IMR-90 (cell line): ENCODE data around the gene IFT43. TPM values are rescaled to one million over a fixed set of nuclear protein-coding genes. Genes with fewer than 3 reads are reported as not detected.

Experiments used
- ATAC-seq: fragments of 200-7000 bp; cut with Tn5 transposase; 2 replicates; pipeline ENCODE4 v1.9.1; 2020; ENCODE audit warnings: low read depth, mild to moderate bottlenecking, moderate library complexity
- BruUV-seq: library from RNA; stranded (reverse); fragments of 400-500 nt; replicated peaks from 2 replicates; lab custom pipeline; 2021; lab: Mats Ljungman, UMichigan
- CTCF ChIA-PET: fragments of 300-600 bp; formaldehyde crosslinking; extraction: SDS; loops from one replicate; lab custom pipeline; 2021; ENCODE audit warnings: antibody characterized with exemption; lab: Yijun Ruan, JAX
- POLR2A ChIA-PET: fragments of 300-600 bp; sonication (Branson Sonifier 250); formaldehyde crosslinking; loops from one replicate; lab custom pipeline; 2022; ENCODE audit warnings: antibody characterized with exemption; ENCODE audit not compliant: unreplicated experiment; lab: Charles Lee
- DNase-seq: peaks from one replicate; pipeline ENCODE4 v3.0.0; 2013
- H2AFZ ChIP-seq: replicated peaks from 2 replicates; pipeline ENCODE3; 2013; ENCODE audit warnings: low read length, mild to moderate bottlenecking; ENCODE audit not compliant: poor library complexity
- H2AK5ac ChIP-seq: 2 replicates; pipeline ENCODE4 v1.6.1; 2013; ENCODE audit warnings: low read depth, low read length, inconsistent platforms
- H2AK9ac ChIP-seq: replicated peaks from 2 replicates; pipeline ENCODE3; 2013; ENCODE audit warnings: mild to moderate bottlenecking, low read depth, low read length, moderate library complexity; ENCODE audit not compliant: poor library complexity
- H2BK120ac ChIP-seq: 2 replicates; pipeline ENCODE4 v1.6.1; 2013; ENCODE audit warnings: low read depth, low read length, inconsistent platforms
- H2BK15ac ChIP-seq: 3 replicates; pipeline ENCODE4 v1.6.1; 2013; ENCODE audit warnings: low read depth, low read length, inconsistent platforms
- H2BK20ac ChIP-seq: 2 replicates; pipeline ENCODE4 v1.6.1; 2013; ENCODE audit warnings: low read depth, mild to moderate bottlenecking, inconsistent platforms, low read length, moderate library complexity
- H2BK5ac ChIP-seq: 2 replicates; pipeline ENCODE4 v1.6.1; 2013; ENCODE audit warnings: mild to moderate bottlenecking, low read depth, low read length, inconsistent platforms; ENCODE audit not compliant: poor library complexity, severe bottlenecking
- H3K14ac ChIP-seq: replicated peaks from 2 replicates; pipeline ENCODE4 v1.6.1; 2013; ENCODE audit warnings: low read depth, low read length, inconsistent platforms
- H3K18ac ChIP-seq: 2 replicates; pipeline ENCODE4 v1.6.1; 2013; ENCODE audit warnings: low read depth, low read length, control low read depth
- H3K23ac ChIP-seq: 2 replicates; pipeline ENCODE4 v1.6.1; 2013; ENCODE audit warnings: low read depth, low read length, inconsistent platforms
- H3K27ac ChIP-seq: 2 replicates; pipeline ENCODE4 v1.5.1; 2013; ENCODE audit warnings: mild to moderate bottlenecking, control low read depth, low read length; ENCODE audit not compliant: insufficient read depth
- H3K27me3 ChIP-seq: 2 replicates; pipeline ENCODE4 v1.6.1; 2013; ENCODE audit warnings: low read length; ENCODE audit not compliant: control insufficient read depth, insufficient read depth
- H3K36me3 ChIP-seq: 2 replicates; pipeline ENCODE4 v1.6.1; 2013; ENCODE audit warnings: low read length, mixed read lengths; ENCODE audit not compliant: control insufficient read depth, insufficient read depth
- H3K4ac ChIP-seq: 2 replicates; pipeline ENCODE4 v1.6.1; 2013; ENCODE audit warnings: low read depth, low read length, inconsistent platforms
- H3K4me1 ChIP-seq: 2 replicates; pipeline ENCODE4 v1.6.1; 2013; ENCODE audit warnings: low read length, mixed read lengths; ENCODE audit not compliant: control insufficient read depth, insufficient read depth
- H3K4me2 ChIP-seq: 2 replicates; pipeline ENCODE4 v1.6.1; 2013; ENCODE audit warnings: low read depth, mild to moderate bottlenecking, control low read depth, low read length, moderate library complexity
- H3K4me3 ChIP-seq: 2 replicates; pipeline ENCODE4 v1.5.1; 2013; ENCODE audit warnings: low read depth, mild to moderate bottlenecking, control low read depth, low read length, moderate library complexity; ENCODE audit not compliant: insufficient read depth
- H3K56ac ChIP-seq: 2 replicates; pipeline ENCODE4 v1.6.1; 2013; ENCODE audit warnings: low read length, inconsistent platforms; ENCODE audit not compliant: insufficient read depth; ENCODE audit errors: extremely low read depth
- H3K79me1 ChIP-seq, 2 experiments: 2 replicates each; pipeline ENCODE4 v1.6.1; 2013; ENCODE audit warnings: low read length in 2 of 2, inconsistent platforms in 1 of 2, low read depth in 1 of 2
- H3K9ac ChIP-seq: 2 replicates; pipeline ENCODE4 v1.6.1; 2013; ENCODE audit warnings: low read depth, low read length, control low read depth
- H3K9me1 ChIP-seq: 2 replicates; pipeline ENCODE4 v1.6.1; 2013; ENCODE audit warnings: low read length, inconsistent platforms; ENCODE audit not compliant: insufficient read depth
- H3K9me3 ChIP-seq: 2 replicates; pipeline ENCODE4 v1.6.1; 2013; ENCODE audit warnings: low read length; ENCODE audit not compliant: control insufficient read depth, insufficient read depth
- H4K20me1 ChIP-seq: 2 replicates; pipeline ENCODE4 v1.6.1; 2013; ENCODE audit warnings: low read length, inconsistent platforms; ENCODE audit not compliant: insufficient read depth
- H4K5ac ChIP-seq: 2 replicates; pipeline ENCODE4 v1.6.1; 2013; ENCODE audit warnings: mild to moderate bottlenecking, low read depth, low read length, control low read depth
- H4K8ac ChIP-seq, 2 experiments: 2 replicates each; pipeline ENCODE4 v1.6.1; 2013; ENCODE audit warnings: low read depth in 2 of 2, low read length in 2 of 2, control low read depth in 1 of 2, inconsistent platforms in 1 of 2
- H4K91ac ChIP-seq: 2 replicates; pipeline ENCODE4 v1.6.1; 2013; ENCODE audit warnings: low read depth, low read length, inconsistent platforms; ENCODE audit not compliant: insufficient read depth
- BHLHE40 ChIP-seq: fragments of 150-350 bp; IDR thresholded peaks from 2 replicates; pipeline ENCODE4 v1.6.1; 2016; ENCODE audit warnings: mild to moderate bottlenecking, low read depth, low read length
- CEBPB ChIP-seq: IDR thresholded peaks from 2 replicates; pipeline ENCODE4 v1.6.1; 2012; ENCODE audit warnings: low read depth, low read length, improper control_type of control experiment
- CHD1 ChIP-seq: IDR thresholded peaks from 2 replicates; pipeline ENCODE4 v1.6.1; 2012; ENCODE audit warnings: low read depth, low read length, improper control_type of control experiment
- FOS ChIP-seq: fragments of 150-350 bp; IDR thresholded peaks from 2 replicates; pipeline ENCODE4 v1.6.1; 2016; ENCODE audit warnings: low read depth, low read length
- MAFK ChIP-seq: IDR thresholded peaks from 2 replicates; pipeline ENCODE4 v1.6.1; 2012; ENCODE audit warnings: low read depth, low read length, improper control_type of control experiment
- MAZ ChIP-seq: IDR thresholded peaks from 2 replicates; pipeline ENCODE4 v1.6.1; 2012; ENCODE audit warnings: low read depth, mild to moderate bottlenecking, low read length, improper control_type of control experiment, moderate library complexity, borderline replicate concordance
- MXI1 ChIP-seq: IDR thresholded peaks from 2 replicates; pipeline ENCODE4 v1.6.1; 2012; ENCODE audit warnings: low read depth, mild to moderate bottlenecking, low read length, moderate library complexity, borderline replicate concordance
- NFE2L2 ChIP-seq: fragments of 150-350 bp; IDR thresholded peaks from 2 replicates; pipeline ENCODE4 v1.6.1; 2016; ENCODE audit warnings: low read depth, mild to moderate bottlenecking, low read length
- POLR2A ChIP-seq: IDR thresholded peaks from 2 replicates; pipeline ENCODE4 v1.6.1; 2012; ENCODE audit warnings: mild to moderate bottlenecking, low read depth, low read length
- RAD21 ChIP-seq: IDR thresholded peaks from 2 replicates; pipeline ENCODE4 v1.6.1; 2012; ENCODE audit warnings: low read length, improper control_type of control experiment
- RFX5 ChIP-seq: IDR thresholded peaks from 2 replicates; pipeline ENCODE4 v1.8.0; 2012; ENCODE audit warnings: low read depth, mild to moderate bottlenecking, low read length, moderate library complexity
- SMC3 ChIP-seq: fragments of 150-350 bp; IDR thresholded peaks from 2 replicates; pipeline ENCODE4 v1.6.1; 2016; ENCODE audit warnings: low read depth, mild to moderate bottlenecking, antibody characterized with exemption, low read length, moderate library complexity
- WGBS, 2 experiments: methylation state at CpG; one replicate each; pipeline versions ENCODE4 v1.1.5 to v1.1.7; 2013; ENCODE audit warnings: missing lambda C conversion rate in 2 of 2; ENCODE audit not compliant: insufficient read length in 1 of 2; ENCODE audit errors: extremely low coverage in 2 of 2; 5-methylcytosine and 5-hydroxymethylcytosine counted together
- dilution Hi-C: fragments of 300-500 bp; cut with HindIII; formaldehyde crosslinking; loops from one replicate; pipeline ENCODE4 v1.14.3; 2018; ENCODE audit warnings: low sequenced_read_pairs; ENCODE audit not compliant: unreplicated experiment
- in situ Hi-C: fragments of 300-500 bp; cut with MboI; formaldehyde crosslinking; loops from 3 replicates; pipeline ENCODE4 v1.14.3; 2019; ENCODE audit warnings: low sequenced_read_pairs, inconsistent platforms, mixed read lengths
- intact Hi-C: fragments of 100-400 bp; cut with micrococcal nuclease; formaldehyde crosslinking; loops from 2 replicates; pipeline ENCODE4 v1.10.0; 2022
- polyA plus RNA-seq, 3 experiments: library from polyadenylated mRNA; depleted of rRNA; stranded (reverse); fragments of >200 nt; gene quantifications; 2 replicates each; pipeline ENCODE4 v1.2.3, GENCODE V29; 2012; ENCODE audit warnings: low replicate concordance in 1 of 3
- total RNA-seq: library from RNA; depleted of rRNA; stranded (reverse); fragments of >200 nt; gene quantifications from 2 replicates; pipeline ENCODE4 v1.2.3, GENCODE V29; 2012
- TF ChIP-seq, protein P1 (sequence below): fragments of 150-350 bp; IDR thresholded peaks from 2 replicates; pipeline ENCODE4 v1.6.1; 2017; ENCODE audit warnings: mild to moderate bottlenecking, antibody characterized with exemption, low read length, low read depth
- TF ChIP-seq, protein P2 (sequence below): conservative IDR thresholded peaks from 2 replicates; pipeline ENCODE4 v1.5.1; 2012; ENCODE audit warnings: mild to moderate bottlenecking, low read depth, low read length, improper control_type of control experiment
- TF ChIP-seq, protein P3 (sequence below): fragments of 150-350 bp; IDR thresholded peaks from 2 replicates; pipeline ENCODE4 v1.6.1; 2016; ENCODE audit warnings: low read depth, mild to moderate bottlenecking, low read length, moderate library complexity, borderline replicate concordance

The IFT43 gene
- total and polyA plus RNA-seq, 2 of the 4 experiments (the other 2 are of a cell fraction), result 41.4 to 43.2 TPM

DNA sequence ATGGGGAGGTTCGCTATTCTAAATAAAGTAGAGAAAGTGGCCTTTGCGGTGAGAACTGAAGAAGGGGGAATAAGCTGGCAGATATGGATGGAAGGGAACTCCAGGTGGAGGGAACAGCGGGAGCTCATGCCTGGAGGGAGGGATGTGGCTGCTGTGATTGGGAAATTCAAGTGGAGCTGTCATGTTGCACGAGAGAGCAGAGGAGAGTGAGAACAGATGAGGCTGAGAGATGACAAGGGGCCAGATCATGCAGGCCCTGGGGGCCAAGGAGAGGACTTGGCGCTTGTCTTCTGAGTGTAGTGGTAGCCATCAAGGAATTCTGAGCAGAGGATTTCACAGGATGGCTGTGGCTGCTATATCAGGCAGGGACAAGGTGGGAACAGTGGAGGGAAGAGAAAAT is 38.8 kb upstream of the IFT43 start:
- no peak overlapping the region for H3K14ac ChIP-seq
- H2BK15ac ChIP-seq, result no peak overlapping the region
- no peak overlapping the region for H2BK20ac ChIP-seq
- DNase-seq (no peak), ATAC-seq (no peak)
- no peak overlapping the region for H3K23ac ChIP-seq
- no peak overlapping the region for H2BK120ac ChIP-seq
- H3K27ac ChIP-seq, result no peak overlapping the region
- no peak overlapping the region for H4K5ac ChIP-seq
- H3K9me1 ChIP-seq, result 0 out of 2 replicates have a peak, but pooled peaks cover 5% of the 10 kb centered on the region
- H3K18ac ChIP-seq, result no peak overlapping the region
- H3K9ac ChIP-seq, result no peak overlapping the region
- no peak overlapping the region for H2AFZ ChIP-seq
- no peak overlapping the region for H4K8ac ChIP-seq
- WGBS, 2 experiments, result 62% methylated on average over 4 of the region's 5 CpGs; no CpG with 5 or more reads in 1 of the 2 experiments
- H4K20me1 ChIP-seq, result no peaks in the 10 kb centered on the region
- H3K4me2 ChIP-seq, result no peak overlapping the region
- intact Hi-C loops (no loop called here), in situ Hi-C loops (no loop called here), dilution Hi-C loops (no loop called here)
- no peaks in the 10 kb centered on the region for H3K27me3 ChIP-seq
- no peaks in the 10 kb centered on the region for H3K79me1 ChIP-seq
- no peak overlapping the region for H2AK5ac ChIP-seq
- no peak overlapping the region for H4K91ac ChIP-seq
- POLR2A ChIA-PET, result no interaction called here
- no peak overlapping the region for H2BK5ac ChIP-seq
- TF ChIP-seq CHD1, result no peak
- TF ChIP-seq, protein P1, sequence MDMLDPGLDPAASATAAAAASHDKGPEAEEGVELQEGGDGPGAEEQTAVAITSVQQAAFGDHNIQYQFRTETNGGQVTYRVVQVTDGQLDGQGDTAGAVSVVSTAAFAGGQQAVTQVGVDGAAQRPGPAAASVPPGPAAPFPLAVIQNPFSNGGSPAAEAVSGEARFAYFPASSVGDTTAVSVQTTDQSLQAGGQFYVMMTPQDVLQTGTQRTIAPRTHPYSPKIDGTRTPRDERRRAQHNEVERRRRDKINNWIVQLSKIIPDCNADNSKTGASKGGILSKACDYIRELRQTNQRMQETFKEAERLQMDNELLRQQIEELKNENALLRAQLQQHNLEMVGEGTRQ, result no peak
- TF ChIP-seq MAFK, result no peak
- TF ChIP-seq, protein P2, sequence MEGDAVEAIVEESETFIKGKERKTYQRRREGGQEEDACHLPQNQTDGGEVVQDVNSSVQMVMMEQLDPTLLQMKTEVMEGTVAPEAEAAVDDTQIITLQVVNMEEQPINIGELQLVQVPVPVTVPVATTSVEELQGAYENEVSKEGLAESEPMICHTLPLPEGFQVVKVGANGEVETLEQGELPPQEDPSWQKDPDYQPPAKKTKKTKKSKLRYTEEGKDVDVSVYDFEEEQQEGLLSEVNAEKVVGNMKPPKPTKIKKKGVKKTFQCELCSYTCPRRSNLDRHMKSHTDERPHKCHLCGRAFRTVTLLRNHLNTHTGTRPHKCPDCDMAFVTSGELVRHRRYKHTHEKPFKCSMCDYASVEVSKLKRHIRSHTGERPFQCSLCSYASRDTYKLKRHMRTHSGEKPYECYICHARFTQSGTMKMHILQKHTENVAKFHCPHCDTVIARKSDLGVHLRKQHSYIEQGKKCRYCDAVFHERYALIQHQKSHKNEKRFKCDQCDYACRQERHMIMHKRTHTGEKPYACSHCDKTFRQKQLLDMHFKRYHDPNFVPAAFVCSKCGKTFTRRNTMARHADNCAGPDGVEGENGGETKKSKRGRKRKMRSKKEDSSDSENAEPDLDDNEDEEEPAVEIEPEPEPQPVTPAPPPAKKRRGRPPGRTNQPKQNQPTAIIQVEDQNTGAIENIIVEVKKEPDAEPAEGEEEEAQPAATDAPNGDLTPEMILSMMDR, result no peak
- no peak for TF ChIP-seq RFX5
- no peak for TF ChIP-seq SMC3
- no peak for TF ChIP-seq CEBPB
- TF ChIP-seq FOS, result no peak
- TF ChIP-seq NFE2L2, result no peak
- TF ChIP-seq, protein P3, sequence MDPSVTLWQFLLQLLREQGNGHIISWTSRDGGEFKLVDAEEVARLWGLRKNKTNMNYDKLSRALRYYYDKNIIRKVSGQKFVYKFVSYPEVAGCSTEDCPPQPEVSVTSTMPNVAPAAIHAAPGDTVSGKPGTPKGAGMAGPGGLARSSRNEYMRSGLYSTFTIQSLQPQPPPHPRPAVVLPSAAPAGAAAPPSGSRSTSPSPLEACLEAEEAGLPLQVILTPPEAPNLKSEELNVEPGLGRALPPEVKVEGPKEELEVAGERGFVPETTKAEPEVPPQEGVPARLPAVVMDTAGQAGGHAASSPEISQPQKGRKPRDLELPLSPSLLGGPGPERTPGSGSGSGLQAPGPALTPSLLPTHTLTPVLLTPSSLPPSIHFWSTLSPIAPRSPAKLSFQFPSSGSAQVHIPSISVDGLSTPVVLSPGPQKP, result no peak
- TF ChIP-seq MXI1, result no peak
- TF ChIP-seq MAZ, result no peak
- no peak for TF ChIP-seq RAD21
- TF ChIP-seq BHLHE40, result no peak
- TF ChIP-seq POLR2A, result no peak
- BruUV-seq, result no TSS peak
- H3K36me3 ChIP-seq, result no peaks in the 10 kb centered on the region
- CTCF ChIA-PET, result no interaction called here
- no peaks in the 10 kb centered on the region for H3K9me3 ChIP-seq
- H3K4me1 ChIP-seq, result no peaks in the 10 kb centered on the region
- no peak overlapping the region for H3K56ac ChIP-seq
- no peak overlapping the region for H3K4me3 ChIP-seq
- H2AK9ac ChIP-seq, result no peak overlapping the region
- no peak overlapping the region for H3K4ac ChIP-seq
